ENCODE measurements around the gene MIP.
"Not testable (repeated sequence)": the region's sequence is repeated elsewhere in the genome, so short reads cannot be mapped to it uniquely, and the experiment has no call there.

DNA sequence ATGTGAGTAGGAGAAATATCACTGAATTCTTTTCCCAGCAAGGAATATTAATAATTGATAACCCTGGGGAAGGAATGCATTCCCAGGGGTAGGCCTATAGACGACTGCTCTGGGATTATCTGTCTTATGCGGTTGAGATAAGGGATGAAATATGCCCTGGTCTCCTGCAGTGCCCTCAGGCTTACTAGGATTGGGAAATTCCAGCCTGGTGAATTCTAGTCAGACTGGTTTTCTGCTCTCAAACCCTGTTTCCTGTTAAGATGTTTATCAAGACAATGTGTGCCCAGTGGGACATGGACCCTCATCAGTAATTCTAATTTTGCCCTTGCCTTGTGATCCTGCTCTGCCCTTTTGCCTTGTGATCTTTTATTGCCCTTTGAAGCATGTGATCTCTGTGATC is 11.2 kb downstream of the MIP start:
- peak; percentile 52 for TF ChIP-seq CREB1 (CRISPR knock-in tag; IDR thresholded peaks at IDR 0.05; ENCODE audit: low read depth)
- TF ChIP-seq, protein P1, sequence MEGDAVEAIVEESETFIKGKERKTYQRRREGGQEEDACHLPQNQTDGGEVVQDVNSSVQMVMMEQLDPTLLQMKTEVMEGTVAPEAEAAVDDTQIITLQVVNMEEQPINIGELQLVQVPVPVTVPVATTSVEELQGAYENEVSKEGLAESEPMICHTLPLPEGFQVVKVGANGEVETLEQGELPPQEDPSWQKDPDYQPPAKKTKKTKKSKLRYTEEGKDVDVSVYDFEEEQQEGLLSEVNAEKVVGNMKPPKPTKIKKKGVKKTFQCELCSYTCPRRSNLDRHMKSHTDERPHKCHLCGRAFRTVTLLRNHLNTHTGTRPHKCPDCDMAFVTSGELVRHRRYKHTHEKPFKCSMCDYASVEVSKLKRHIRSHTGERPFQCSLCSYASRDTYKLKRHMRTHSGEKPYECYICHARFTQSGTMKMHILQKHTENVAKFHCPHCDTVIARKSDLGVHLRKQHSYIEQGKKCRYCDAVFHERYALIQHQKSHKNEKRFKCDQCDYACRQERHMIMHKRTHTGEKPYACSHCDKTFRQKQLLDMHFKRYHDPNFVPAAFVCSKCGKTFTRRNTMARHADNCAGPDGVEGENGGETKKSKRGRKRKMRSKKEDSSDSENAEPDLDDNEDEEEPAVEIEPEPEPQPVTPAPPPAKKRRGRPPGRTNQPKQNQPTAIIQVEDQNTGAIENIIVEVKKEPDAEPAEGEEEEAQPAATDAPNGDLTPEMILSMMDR (conservative IDR thresholded peaks at IDR 0.05; ENCODE audit: low read depth in 2 of 2) = not testable (repeated sequence)
- not testable (repeated sequence) for TF ChIP-seq POLR2AphosphoS5 (IDR thresholded peaks at IDR 0.05; ENCODE audit: low read depth); EZH2 (IDR thresholded peaks at IDR 0.05; ENCODE audit: low read depth, unreplicated experiment); EZH2phosphoT487 (IDR thresholded peaks at IDR 0.05; ENCODE audit: unreplicated experiment); STAT1 (IDR thresholded peaks at IDR 0.05; ENCODE audit: unreplicated experiment); JUNB (IDR thresholded peaks at IDR 0.05; ENCODE audit: unreplicated experiment)
- TF ChIP-seq, protein P2, sequence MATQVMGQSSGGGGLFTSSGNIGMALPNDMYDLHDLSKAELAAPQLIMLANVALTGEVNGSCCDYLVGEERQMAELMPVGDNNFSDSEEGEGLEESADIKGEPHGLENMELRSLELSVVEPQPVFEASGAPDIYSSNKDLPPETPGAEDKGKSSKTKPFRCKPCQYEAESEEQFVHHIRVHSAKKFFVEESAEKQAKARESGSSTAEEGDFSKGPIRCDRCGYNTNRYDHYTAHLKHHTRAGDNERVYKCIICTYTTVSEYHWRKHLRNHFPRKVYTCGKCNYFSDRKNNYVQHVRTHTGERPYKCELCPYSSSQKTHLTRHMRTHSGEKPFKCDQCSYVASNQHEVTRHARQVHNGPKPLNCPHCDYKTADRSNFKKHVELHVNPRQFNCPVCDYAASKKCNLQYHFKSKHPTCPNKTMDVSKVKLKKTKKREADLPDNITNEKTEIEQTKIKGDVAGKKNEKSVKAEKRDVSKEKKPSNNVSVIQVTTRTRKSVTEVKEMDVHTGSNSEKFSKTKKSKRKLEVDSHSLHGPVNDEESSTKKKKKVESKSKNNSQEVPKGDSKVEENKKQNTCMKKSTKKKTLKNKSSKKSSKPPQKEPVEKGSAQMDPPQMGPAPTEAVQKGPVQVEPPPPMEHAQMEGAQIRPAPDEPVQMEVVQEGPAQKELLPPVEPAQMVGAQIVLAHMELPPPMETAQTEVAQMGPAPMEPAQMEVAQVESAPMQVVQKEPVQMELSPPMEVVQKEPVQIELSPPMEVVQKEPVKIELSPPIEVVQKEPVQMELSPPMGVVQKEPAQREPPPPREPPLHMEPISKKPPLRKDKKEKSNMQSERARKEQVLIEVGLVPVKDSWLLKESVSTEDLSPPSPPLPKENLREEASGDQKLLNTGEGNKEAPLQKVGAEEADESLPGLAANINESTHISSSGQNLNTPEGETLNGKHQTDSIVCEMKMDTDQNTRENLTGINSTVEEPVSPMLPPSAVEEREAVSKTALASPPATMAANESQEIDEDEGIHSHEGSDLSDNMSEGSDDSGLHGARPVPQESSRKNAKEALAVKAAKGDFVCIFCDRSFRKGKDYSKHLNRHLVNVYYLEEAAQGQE (IDR thresholded peaks at IDR 0.05; ENCODE audit: unreplicated experiment) = not testable (repeated sequence)
- TF ChIP-seq, protein P3, sequence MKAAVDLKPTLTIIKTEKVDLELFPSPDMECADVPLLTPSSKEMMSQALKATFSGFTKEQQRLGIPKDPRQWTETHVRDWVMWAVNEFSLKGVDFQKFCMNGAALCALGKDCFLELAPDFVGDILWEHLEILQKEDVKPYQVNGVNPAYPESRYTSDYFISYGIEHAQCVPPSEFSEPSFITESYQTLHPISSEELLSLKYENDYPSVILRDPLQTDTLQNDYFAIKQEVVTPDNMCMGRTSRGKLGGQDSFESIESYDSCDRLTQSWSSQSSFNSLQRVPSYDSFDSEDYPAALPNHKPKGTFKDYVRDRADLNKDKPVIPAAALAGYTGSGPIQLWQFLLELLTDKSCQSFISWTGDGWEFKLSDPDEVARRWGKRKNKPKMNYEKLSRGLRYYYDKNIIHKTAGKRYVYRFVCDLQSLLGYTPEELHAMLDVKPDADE (IDR thresholded peaks at IDR 0.05) = not testable (repeated sequence)
- TF ChIP-seq, protein P4, sequence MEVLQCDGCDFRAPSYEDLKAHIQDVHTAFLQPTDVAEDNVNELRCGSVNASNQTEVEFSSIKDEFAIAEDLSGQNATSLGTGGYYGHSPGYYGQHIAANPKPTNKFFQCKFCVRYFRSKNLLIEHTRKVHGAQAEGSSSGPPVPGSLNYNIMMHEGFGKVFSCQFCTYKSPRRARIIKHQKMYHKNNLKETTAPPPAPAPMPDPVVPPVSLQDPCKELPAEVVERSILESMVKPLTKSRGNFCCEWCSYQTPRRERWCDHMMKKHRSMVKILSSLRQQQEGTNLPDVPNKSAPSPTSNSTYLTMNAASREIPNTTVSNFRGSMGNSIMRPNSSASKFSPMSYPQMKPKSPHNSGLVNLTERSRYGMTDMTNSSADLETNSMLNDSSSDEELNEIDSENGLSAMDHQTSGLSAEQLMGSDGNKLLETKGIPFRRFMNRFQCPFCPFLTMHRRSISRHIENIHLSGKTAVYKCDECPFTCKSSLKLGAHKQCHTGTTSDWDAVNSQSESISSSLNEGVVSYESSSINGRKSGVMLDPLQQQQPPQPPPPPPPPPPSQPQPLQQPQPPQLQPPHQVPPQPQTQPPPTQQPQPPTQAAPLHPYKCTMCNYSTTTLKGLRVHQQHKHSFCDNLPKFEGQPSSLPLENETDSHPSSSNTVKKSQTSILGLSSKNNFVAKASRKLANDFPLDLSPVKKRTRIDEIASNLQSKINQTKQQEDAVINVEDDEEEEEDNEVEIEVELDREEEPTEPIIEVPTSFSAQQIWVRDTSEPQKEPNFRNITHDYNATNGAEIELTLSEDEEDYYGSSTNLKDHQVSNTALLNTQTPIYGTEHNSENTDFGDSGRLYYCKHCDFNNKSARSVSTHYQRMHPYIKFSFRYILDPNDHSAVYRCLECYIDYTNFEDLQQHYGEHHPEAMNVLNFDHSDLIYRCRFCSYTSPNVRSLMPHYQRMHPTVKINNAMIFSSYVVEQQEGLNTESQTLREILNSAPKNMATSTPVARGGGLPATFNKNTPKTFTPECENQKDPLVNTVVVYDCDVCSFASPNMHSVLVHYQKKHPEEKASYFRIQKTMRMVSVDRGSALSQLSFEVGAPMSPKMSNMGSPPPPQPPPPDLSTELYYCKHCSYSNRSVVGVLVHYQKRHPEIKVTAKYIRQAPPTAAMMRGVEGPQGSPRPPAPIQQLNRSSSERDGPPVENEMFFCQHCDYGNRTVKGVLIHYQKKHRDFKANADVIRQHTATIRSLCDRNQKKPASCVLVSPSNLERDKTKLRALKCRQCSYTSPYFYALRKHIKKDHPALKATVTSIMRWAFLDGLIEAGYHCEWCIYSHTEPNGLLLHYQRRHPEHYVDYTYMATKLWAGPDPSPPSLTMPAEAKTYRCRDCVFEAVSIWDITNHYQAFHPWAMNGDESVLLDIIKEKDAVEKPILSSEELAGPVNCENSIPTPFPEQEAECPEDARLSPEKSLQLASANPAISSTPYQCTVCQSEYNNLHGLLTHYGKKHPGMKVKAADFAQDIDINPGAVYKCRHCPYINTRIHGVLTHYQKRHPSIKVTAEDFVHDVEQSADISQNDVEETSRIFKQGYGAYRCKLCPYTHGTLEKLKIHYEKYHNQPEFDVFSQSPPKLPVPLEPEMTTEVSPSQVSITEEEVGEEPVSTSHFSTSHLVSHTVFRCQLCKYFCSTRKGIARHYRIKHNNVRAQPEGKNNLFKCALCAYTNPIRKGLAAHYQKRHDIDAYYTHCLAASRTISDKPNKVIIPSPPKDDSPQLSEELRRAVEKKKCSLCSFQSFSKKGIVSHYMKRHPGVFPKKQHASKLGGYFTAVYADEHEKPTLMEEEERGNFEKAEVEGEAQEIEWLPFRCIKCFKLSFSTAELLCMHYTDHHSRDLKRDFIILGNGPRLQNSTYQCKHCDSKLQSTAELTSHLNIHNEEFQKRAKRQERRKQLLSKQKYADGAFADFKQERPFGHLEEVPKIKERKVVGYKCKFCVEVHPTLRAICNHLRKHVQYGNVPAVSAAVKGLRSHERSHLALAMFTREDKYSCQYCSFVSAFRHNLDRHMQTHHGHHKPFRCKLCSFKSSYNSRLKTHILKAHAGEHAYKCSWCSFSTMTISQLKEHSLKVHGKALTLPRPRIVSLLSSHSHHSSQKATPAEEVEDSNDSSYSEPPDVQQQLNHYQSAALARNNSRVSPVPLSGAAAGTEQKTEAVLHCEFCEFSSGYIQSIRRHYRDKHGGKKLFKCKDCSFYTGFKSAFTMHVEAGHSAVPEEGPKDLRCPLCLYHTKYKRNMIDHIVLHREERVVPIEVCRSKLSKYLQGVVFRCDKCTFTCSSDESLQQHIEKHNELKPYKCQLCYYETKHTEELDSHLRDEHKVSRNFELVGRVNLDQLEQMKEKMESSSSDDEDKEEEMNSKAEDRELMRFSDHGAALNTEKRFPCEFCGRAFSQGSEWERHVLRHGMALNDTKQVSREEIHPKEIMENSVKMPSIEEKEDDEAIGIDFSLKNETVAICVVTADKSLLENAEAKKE (CRISPR knock-in tag; IDR thresholded peaks at IDR 0.05) = peak; percentile 48; the same call in 1 of the 2 replicates

All from GM23338 (cell line).